NCI-H748 (cell line): Measurements from ENCODE around the gene GINS2.

Experiments used
- DNase-seq: peaks from one replicate; lab custom pipeline; 2025; ENCODE audit not compliant: unreplicated experiment; lab: John Stamatoyannopoulos, UW

GINS2 gene

DNA sequence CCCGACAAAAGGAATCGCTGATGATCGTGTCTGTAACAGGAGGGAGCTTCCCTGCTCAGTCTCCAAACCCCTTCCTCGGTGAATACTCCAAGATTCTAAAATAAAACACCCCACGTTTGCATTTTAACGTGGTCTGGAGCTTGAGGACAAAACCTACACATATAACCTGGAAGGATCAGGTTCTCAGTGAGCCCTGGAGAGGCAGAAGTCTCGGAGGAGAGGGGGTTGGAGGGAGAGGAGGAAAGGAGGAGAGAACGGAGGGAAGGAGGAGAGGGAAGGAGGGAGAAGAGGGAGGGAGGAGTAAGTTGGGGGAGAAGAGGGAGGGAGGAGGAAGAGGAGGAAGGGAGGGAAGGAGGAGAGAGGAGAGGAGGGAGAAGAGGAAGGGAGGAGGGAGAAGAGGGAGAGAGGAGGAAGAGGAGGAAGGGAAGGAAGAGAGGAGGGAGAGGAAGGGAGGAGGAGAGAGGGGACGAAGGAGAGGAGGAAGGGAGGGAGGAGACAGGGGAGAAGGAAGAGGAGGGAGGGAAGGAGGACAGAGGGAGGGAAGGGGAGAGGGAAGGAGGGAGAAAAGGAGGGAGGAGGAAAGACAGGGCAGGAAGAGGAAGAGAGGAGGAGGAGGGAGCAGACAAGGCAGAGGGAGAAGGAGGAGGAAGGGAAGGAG lies 27.4 kb upstream of the GINS2 start:
- no peak for DNase-seq

GRCh38 chr16:85715169-85716021 lies 26.6 kb upstream of the GINS2 start:
- DNase-seq = peak; percentile 96

DNA sequence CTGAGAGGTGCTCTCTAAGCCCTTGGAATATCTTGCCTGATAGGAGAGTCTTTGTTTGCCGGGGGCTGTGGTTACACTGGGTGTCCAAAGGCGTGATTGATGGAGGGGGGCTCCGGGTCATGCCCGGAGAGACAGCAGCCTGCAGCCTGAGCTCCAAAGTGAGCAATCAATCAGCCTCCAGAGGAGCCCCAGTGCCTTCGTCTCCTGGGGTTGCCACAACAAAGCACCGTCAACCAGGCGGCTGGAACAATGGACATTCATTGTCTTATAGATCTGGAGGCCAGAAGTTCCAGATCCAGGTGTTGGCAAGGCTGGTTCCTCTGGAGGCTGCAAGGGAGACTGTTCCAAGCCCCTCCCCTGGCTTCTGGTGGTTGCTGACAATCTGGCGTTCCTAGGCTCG lies 24.0 kb upstream of the GINS2 start:
- peak; percentile 35 for DNase-seq

DNA sequence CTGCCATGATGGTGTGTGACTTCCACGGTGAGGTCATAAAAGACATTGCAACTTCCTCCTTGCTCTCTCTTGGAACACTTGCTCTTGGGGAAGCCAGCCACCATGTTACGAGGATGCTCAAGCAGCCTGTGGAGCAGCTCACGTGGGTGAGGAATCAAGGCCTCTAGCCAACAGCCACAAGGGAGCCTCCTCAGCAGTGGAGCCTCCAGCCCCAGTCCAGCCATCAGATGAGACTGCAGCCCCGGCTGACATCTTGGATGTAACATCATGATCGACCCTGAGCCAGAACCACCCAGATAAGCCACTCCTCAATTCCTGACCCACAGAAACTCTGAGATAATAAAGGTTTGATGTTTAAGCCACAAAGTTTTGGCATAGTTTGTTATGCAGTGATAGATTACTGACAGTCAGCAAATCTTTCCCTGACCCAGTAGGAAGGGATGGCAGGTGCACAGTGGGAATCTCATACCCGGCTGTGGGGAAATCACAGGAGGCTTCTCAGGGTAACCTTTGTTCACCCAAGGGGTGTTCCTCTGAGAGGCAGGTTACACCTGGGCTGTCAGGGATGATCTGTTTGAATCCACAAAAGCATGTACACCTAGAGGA lies 23.3 kb upstream of the GINS2 start:
- no peak for DNase-seq

DNA sequence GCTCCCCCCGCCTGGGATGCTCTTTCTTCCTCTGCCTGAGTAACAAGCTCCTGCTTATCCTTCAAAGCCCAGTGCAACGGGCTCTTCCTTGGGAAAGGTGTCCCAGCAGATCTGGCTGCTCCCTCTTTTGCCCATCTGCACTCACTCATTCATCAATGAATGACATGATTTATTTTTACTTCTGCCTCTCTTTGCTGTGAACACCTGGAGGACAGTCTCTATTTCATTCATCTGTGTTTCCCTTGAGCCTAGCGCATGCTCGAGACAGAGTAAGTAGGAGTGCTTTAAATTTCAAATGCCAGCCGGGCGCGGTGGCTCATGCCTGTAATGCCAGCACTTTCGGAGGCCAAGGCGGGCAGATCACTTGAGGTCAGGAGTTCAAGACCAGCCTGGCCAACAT lies 22.0 kb upstream of the GINS2 start:
- DNase-seq = peak; percentile 26

GRCh38 chr16:85709766-85710585 lies 21.2 kb upstream of the GINS2 start:
- DNase-seq = peak; percentile 81

DNA sequence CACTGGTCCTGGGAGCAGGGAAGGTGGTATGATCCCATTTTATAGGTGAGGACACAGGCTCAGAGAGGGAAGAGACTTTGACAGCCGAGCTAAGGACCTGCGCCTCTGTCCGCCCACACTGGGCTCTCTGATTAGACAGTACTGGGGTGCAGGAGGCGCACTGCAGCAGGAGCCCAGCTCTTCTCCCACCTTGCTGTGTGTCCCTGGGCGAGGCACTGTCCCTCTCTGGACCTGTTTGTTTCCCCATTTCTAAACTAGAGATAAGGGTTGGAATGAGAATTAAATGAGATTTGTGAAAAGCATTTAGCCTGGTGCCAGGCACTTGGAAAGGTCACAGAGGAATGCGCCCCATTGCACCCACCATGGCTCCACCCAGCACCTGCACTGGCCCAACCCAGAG lies 19.6 kb upstream of the GINS2 start:
- no peak for DNase-seq

DNA sequence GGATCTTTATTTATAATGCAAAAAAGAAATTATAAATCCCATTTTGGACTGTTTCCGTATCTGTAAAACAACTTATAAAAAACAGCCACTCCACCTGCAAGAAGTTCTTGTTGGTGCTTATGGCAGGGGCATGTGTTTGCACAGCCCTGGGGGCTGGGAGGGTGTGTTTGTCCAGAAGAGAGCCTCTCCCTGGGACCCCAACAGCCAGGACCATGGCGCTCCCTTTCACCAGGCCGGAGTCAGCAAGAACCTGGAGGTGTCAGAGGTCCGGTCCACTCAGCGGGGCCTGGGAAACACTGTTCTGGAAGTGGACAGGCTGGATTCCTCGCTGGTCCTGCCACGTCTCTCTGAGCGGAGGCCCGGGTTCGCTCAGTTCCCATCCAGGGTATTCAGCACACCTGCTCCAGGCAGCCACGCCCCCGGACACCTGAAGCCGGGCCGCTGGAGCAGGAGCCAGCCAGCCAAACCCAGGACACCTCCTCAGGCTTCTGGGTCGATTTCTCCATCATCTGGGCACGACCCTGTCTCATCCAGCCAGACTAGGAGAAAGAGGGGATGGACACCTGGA lies 18.9 kb upstream of the GINS2 start:
- peak; percentile 66 for DNase-seq

- DNase-seq = no peak
These were observed 17.8 kb upstream of the GINS2 start for GRCh38 chr16:85706449-85707034.

DNA sequence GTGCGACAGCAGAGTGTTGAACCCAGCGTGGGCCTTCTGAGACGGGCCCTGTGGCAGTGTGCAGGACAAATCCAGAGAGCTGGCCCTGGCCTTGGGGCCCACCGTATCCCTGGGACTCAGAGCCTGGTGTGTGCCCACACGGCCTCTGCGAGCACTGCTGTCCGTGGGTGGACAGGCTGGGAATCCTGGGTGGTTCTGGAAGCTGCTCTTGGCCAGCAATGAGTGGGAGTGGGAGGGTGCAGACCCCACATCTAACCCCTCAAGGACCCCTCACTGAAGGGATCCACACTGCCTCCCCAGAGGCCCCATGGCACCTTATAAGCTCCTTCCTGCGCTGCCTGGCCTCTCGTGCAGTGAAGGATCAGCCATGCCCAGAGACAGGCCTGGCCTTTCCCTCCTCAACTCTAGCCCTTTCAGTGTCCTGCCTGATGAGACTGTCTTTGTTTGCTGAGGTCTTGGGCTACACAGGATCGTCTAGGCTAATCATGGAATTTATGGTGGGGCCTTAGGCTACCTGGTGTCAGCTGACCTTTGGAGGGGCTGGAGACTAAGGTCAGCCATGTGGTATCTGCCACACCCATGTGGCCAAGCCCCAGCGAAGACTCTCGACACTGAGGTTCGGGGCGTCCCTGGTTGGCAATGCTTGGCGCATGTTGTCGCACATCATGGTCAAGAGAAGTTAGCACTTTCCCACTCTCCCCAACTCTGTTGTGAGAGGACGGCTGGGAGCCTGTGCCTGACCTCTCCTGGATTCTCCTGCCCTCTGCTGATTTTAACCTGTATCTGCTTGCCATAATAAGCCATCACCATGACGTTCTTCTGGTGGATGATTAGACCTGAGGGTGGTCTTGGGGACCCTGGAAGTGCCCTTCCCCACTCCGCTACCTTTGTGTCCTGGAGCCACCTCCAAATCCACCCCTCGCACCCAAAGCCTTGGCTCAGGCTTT lies 16.4 kb upstream of the GINS2 start:
- no peak for DNase-seq

GRCh38 chr16:85704011-85704410 lies 15.3 kb upstream of the GINS2 start:
- DNase-seq = no peak

- DNase-seq = no peak
These were observed 10.9 kb upstream of the GINS2 start for GRCh38 chr16:85699628-85700027.

DNA sequence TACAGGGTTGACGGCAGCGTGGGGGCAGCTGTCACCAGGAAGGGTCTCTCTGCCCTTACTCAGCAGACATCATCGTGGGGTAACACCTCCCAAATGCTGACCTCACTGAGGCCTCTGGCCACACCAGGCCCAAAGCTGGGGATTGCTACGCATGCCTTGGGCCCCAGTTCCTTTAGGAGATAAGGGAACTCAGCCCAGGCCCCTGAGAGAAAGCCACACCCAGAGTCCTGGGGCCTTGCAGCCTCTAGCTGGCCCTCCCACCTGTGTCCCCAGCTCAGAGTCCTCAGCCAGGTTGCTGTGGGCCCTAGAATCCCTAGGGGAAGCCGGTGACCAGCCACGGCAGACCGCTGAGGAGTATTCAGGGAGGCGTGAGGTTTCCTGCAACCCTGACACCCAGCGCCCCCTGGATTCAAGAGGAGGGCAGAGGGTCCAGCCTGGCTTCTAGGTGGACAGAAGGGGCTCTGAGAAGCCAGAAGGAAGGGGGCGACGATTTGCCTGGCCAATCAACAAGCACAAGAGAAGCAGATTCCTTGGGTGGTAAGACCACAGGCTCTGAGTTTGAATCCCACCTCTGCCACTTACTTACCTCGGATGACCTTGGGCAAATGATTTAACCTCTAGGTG lies 10.3 kb upstream of the GINS2 start:
- DNase-seq = no peak

GRCh38 chr16:85698459-85698891 lies 9.7 kb upstream of the GINS2 start:
- DNase-seq = no peak

DNA sequence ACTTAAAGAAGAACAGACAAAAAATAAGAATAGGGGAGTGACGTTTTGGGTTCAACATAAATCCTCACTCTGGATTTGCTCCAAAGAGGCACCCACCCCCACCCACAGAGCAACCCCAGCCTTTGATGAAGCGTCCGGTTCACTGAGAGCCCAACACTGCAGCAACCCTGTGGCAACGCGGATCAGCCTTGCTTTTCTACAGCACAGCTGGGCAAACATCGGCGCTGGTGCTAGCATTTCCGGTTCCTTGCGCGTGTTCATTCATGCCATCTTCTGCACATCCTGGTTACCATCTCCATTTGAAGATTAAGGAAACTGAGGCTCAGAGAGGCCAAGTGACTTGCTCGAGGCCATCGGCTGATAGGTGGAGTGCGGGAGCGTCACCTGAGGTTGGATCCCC lies 8.7 kb upstream of the GINS2 start:
- peak; percentile 63 for DNase-seq

GRCh38 chr16:85696781-85697180 lies 8.0 kb upstream of the GINS2 start:
- DNase-seq = no peak

GRCh38 chr16:85695196-85696128 lies 6.7 kb upstream of the GINS2 start:
- DNase-seq = no peak
